Right lobe of liver (tissue), 6 donors: ENCODE measurements around the gene DNAH10. TPM values are rescaled to one million over a fixed set of nuclear protein-coding genes. Genes with fewer than 3 reads are reported as not detected.

Experiments used
- ATAC-seq, 4 donors: fragments of 200-7000 bp; cut with Tn5 transposase; one replicate each; pipeline ENCODE4 v1.9.1; 2020; ENCODE audit warnings: mild to moderate bottlenecking in 4 of 4, moderate library complexity in 4 of 4
- DNase-seq, 3 donors: peaks; one replicate each; pipeline ENCODE4 v3.0.0-alpha.2; 2020
- H3K27ac ChIP-seq, 3 donors: fragments of 200-600 bp; one replicate each; pipeline ENCODE4 v1.8.0; 2022
- H3K27me3 ChIP-seq, 2 donors: fragments of 200-600 bp; one replicate each; pipeline ENCODE4 v1.8.0; 2022
- H3K36me3 ChIP-seq, 4 donors: fragments of 200-600 bp; sonication (generic) in 1 of 4; one replicate each; pipeline versions ENCODE4 v1.5.1 to v1.8.0; 2017 to 2022; ENCODE audit warnings: control low read depth in 1 of 4
- H3K4me1 ChIP-seq, 4 donors: fragments of 200-600 bp; sonication (generic) in 1 of 4; one replicate each; pipeline versions ENCODE4 v1.5.1 to v1.8.0; 2017 to 2022; ENCODE audit warnings: control low read depth in 1 of 4
- H3K4me3 ChIP-seq, 3 donors: fragments of 200-600 bp; one replicate each; pipeline ENCODE4 v1.8.0; 2022
- H3K9me3 ChIP-seq, 4 donors: fragments of 200-600 bp; sonication (generic) in 1 of 4; one replicate each; pipeline versions ENCODE4 v1.5.1 to v1.8.0; 2017 to 2022; ENCODE audit warnings: control low read depth in 1 of 4
- POLR2A ChIP-seq: fragments of 450-650 bp; IDR thresholded peaks from one replicate; pipeline ENCODE4 v1.6.1; 2017; ENCODE audit warnings: antibody characterized with exemption, mild to moderate bottlenecking
- WGBS: methylation state at CpG from one replicate; pipeline ENCODE4 v1.1.6; 2018; ENCODE audit warnings: low coverage, low lambda C conversion rate; ENCODE audit not compliant: insufficient coverage; ENCODE audit errors: missing lambda C conversion rate; 5-methylcytosine and 5-hydroxymethylcytosine counted together
- intact Hi-C, 2 donors: fragments of 100-400 bp; cut with DNase I; formaldehyde crosslinking; loops; one replicate each; pipeline versions ENCODE4 v1.11.2 to v1.14.1; 2022
- total RNA-seq, 6 experiments: library from RNA; depleted of rRNA in 2 of 6; stranded (reverse); fragments of >200 nt in 2 of 6; fragmentation: NEBNext Ultra II Directional in 3 of 6; extraction: Animal tissue kit (Norgen Biotek cat#: 25700) in 3 of 6; gene quantifications; one replicate each; pipeline versions ENCODE4 v1.1.0 to v1.2.4, GENCODE V29; 2016 to 2023
- TF ChIP-seq, protein P1 (sequence below), 4 donors: fragments of 200-600 bp in 3 of 4; fragments of 450-650 bp in 1 of 4; IDR thresholded peaks; one replicate each; pipeline versions ENCODE4 v1.5.1 to v1.8.0; 2016 to 2022; ENCODE audit warnings: antibody characterized with exemption in 4 of 4, mild to moderate bottlenecking in 2 of 4
- donor health status: DM: no; HTN: yes; CAD: no.
- donor health status: DM: no; HTN: no; CAD: no.
- donor health status: DM: no; HTN: no; CAD: no.
- donor health status: DM: no; HTN: yes; CAD: no.
- donor health status: DM: no; HTN: yes; CAD: no.

The DNAH10 gene
- total RNA-seq, 6 experiments from 2014 or later: under 0.01 to 0.40 (median 0.16) TPM; not detected in 1

DNA sequence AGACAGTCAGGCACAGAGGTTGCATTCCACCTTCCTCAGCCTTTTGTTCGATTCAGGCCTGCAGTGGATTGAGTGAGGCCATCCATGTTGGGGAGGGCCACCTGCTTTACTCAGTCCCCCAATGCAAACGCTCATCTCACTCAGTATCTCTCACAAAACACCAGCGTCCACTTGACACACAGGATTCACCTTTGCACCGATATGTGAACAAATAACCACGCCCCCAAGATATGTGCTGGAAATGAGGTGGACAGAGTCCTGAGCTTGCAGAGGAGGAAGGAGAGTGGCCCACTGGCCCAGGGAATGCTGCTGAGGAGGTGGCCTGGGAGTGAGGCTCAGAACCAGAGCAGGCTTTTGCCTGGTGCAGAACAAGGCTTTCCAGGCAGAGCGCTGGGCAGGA is 60.7 kb downstream of the DNAH10 start:
- WGBS: 46% methylated on average over 6 of the region's 6 CpGs
- Histone ChIP-seq H3K4me3 (no peak overlapping the region), H3K36me3 (no peaks in the 10 kb centered on the region), H3K9me3 (no peaks in the 10 kb centered on the region), H3K27me3 (no peaks in the 10 kb centered on the region), H3K4me1 (no peaks in the 10 kb centered on the region), H3K27ac (no peak overlapping the region)
- intact Hi-C loops: no loop called here
- TF ChIP-seq, protein P1, sequence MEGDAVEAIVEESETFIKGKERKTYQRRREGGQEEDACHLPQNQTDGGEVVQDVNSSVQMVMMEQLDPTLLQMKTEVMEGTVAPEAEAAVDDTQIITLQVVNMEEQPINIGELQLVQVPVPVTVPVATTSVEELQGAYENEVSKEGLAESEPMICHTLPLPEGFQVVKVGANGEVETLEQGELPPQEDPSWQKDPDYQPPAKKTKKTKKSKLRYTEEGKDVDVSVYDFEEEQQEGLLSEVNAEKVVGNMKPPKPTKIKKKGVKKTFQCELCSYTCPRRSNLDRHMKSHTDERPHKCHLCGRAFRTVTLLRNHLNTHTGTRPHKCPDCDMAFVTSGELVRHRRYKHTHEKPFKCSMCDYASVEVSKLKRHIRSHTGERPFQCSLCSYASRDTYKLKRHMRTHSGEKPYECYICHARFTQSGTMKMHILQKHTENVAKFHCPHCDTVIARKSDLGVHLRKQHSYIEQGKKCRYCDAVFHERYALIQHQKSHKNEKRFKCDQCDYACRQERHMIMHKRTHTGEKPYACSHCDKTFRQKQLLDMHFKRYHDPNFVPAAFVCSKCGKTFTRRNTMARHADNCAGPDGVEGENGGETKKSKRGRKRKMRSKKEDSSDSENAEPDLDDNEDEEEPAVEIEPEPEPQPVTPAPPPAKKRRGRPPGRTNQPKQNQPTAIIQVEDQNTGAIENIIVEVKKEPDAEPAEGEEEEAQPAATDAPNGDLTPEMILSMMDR (IDR thresholded peaks at IDR 0.05): no peak
- no peak for TF ChIP-seq POLR2A
- DNase-seq (no peak), ATAC-seq (peak in 2 of 4 donors; percentile 32 to 65)

GRCh38 chr12:123828120-123828519 is 66.0 kb downstream of the DNAH10 start:
- no peak for TF ChIP-seq POLR2A
- TF ChIP-seq, protein P1 (IDR thresholded peaks at IDR 0.05): no peak
- ATAC-seq (no peak), DNase-seq (no peak)
- Histone ChIP-seq H3K9me3 (no peaks in the 10 kb centered on the region), H3K4me1 (no peaks in the 10 kb centered on the region), H3K4me3 (no peak overlapping the region), H3K36me3 (no peaks in the 10 kb centered on the region), H3K27me3 (no peaks in the 10 kb centered on the region), H3K27ac (no peak overlapping the region)
- intact Hi-C loops: no loop called here
- WGBS: 29% methylated on average over 3 of the region's 3 CpGs

- H3K27me3 ChIP-seq: no peaks in the 10 kb centered on the region
- DNase-seq (no peak), ATAC-seq (no peak)
- intact Hi-C loops: no loop called here
- TF ChIP-seq, protein P1 (IDR thresholded peaks at IDR 0.05): no peak
- no peak for TF ChIP-seq POLR2A
- WGBS: 72% methylated on average over 11 of the region's 13 CpGs
- no peaks in the 10 kb centered on the region for H3K36me3 ChIP-seq
- no peaks in the 10 kb centered on the region for H3K4me1 ChIP-seq
- H3K27ac ChIP-seq: no peak overlapping the region
- H3K4me3 ChIP-seq: no peak overlapping the region
- no peaks in the 10 kb centered on the region for H3K9me3 ChIP-seq
Observed at GRCh38 chr12:123828854-123829547, 66.9 kb downstream of the DNAH10 start.

DNA sequence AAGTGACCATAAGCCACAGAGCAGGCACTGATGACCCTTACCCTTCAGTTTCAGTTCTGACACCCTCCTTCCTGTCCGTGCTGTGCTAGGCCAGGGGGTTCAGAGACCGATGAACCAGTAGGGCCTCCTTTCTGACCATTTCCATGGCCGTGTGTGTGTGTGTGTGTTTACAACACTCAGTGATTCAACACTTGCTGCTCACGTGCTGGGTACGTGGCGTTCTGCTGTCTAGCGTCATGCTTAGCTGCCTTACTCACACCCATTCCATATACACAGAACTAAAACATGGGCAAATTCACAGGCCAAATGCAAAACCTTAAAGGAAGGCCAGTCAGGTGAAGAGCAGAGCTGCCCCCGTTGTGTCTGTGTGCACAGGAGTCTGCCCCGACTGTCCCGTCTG is 67.5 kb downstream of the DNAH10 start:
- no peaks in the 10 kb centered on the region for H3K9me3 ChIP-seq
- no peaks in the 10 kb centered on the region for H3K4me1 ChIP-seq
- no peak overlapping the region for H3K4me3 ChIP-seq
- WGBS: 68% methylated on average over 7 of the region's 10 CpGs
- no peak for TF ChIP-seq POLR2A
- TF ChIP-seq, protein P1 (IDR thresholded peaks at IDR 0.05): no peak
- no peak overlapping the region for H3K27ac ChIP-seq
- intact Hi-C loops: no loop called here
- H3K36me3 ChIP-seq: no peaks in the 10 kb centered on the region
- ATAC-seq (no peak), DNase-seq (no peak)
- H3K27me3 ChIP-seq: no peaks in the 10 kb centered on the region
